Panc1 (cell line): Measurements from ENCODE around the gene COMMD6.

ENCODE experiments used
- POLR2AphosphoS5 ChIP-seq: IDR thresholded peaks from 2 replicates; pipeline ENCODE4 v1.6.1; 2012; ENCODE audit warnings: mild to moderate bottlenecking, low read depth, low read length, moderate library complexity
- TCF7L2 ChIP-seq: IDR thresholded peaks from 2 replicates; pipeline ENCODE4 v1.6.1; 2011; ENCODE audit warnings: mild to moderate bottlenecking, low read depth, low read length, inconsistent platforms
- TF ChIP-seq, protein P1 (sequence below): fragments of 450-650 bp; IDR thresholded peaks from 2 replicates; pipeline ENCODE4 v1.5.1; 2017; ENCODE audit warnings: mild to moderate bottlenecking

DNA sequence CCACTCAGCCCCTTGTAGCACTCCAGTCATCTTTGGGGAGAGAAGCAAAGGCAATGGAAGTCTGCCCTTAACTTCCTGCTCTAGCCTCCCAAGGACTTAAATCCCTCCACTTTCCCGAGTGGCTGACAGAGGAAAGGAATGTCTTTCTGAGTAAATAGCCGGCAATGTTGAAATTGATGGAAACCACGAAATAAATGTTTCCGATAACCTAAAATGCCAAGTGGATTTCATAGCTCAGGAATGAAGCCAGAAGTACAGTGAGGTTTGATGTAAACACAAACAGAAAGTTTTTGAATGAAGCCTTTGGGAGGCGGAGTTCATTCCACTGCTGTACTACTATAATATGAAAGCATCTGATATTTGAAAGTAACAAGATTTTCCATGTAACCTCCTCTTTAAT, 41.7 kb downstream of the COMMD6 start:
- TF ChIP-seq, protein P1, sequence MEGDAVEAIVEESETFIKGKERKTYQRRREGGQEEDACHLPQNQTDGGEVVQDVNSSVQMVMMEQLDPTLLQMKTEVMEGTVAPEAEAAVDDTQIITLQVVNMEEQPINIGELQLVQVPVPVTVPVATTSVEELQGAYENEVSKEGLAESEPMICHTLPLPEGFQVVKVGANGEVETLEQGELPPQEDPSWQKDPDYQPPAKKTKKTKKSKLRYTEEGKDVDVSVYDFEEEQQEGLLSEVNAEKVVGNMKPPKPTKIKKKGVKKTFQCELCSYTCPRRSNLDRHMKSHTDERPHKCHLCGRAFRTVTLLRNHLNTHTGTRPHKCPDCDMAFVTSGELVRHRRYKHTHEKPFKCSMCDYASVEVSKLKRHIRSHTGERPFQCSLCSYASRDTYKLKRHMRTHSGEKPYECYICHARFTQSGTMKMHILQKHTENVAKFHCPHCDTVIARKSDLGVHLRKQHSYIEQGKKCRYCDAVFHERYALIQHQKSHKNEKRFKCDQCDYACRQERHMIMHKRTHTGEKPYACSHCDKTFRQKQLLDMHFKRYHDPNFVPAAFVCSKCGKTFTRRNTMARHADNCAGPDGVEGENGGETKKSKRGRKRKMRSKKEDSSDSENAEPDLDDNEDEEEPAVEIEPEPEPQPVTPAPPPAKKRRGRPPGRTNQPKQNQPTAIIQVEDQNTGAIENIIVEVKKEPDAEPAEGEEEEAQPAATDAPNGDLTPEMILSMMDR = no peak
- TF ChIP-seq POLR2AphosphoS5 (no peak), TCF7L2 (no peak)
